Stimulated activated CD8-positive, alpha-beta memory T cell treated with anti-CD3 and anti-CD28 coated beads, Interleukin-7, amount 100 ng/mL, for 24 hours (primary cell): ENCODE measurements around the gene GRAMD2B.
"Not testable (repeated sequence)": the region's sequence is repeated elsewhere in the genome, so short reads cannot be mapped to it uniquely, and the experiment has no call there.

Source experiments
- DNase-seq: peaks from one replicate; pipeline ENCODE4 v3.0.0-alpha.2; 2020; ENCODE audit warnings: low read depth

GRAMD2B gene, protein sequence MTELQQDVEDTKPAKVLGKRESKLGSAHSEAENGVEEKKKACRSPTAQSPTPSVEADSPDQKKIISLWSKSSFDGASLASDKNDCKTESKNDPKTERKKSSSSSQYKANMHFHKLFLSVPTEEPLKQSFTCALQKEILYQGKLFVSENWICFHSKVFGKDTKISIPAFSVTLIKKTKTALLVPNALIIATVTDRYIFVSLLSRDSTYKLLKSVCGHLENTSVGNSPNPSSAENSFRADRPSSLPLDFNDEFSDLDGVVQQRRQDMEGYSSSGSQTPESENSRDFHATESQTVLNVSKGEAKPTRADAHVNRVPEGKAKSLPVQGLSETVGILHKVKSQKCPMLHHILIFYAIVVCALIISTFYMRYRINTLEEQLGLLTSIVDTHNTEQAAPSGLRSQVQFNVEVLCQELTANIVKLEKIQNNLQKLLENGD

DNA sequence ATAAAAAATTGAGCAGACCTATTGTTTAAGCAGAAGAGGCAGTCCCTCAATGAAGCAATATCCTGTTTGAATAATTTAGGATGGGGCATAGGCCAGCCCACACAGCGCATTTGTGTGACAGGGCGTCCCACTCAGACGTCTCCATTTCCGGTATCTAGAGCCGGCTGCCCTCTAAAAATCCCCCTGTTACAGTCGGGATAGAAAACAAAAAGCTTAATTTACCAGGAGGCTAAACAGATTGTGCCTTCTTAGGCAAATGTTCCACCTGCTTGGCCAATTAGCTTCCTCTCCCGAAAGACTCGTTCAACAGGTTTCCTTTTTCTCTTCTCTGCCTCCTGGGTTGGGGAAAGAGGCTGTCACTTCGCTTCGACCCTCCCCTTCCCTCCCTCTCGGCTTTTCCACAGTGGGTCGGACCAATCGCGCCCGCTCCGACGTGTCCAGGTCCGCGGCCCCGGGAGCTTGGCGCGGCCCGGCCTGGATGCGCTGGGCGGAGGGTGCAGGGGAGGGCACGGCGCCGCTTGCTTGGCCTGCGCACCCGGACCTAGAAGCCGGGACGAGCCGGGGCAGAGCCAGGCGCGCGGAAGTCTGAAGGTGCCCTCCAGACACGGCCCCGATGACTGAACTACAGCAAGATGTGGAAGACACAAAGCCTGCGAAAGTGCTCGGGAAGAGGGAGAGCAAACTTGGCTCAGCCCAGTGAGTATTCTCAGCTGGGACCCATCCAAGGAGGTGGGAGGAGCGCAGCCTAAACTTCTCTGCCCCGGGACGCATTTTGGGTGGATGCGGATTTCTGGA lies at the start of gene GRAMD2B:
TSS of gene GRAMD2B (plus strand) at position 416 of the 795 bp plus-strand sequence. CDS start at position 614, 198 bp downstream.
- DNase-seq = peak; percentile 31

DNA sequence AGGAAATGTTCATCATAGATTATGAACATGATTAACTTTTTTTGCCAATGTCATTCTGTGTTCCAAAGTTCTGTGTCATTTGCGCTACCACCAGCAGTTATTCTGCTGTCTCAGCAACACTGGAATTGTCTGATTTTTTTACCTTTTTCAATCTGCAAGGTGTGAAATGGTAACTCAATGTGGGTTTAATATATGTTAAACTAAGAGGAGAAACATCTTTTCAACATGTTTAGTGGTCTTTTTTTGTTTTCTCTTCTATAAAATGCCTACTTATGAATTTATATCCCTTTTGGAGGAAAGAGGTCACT lies 49.1 kb upstream of the GRAMD2B start:
- DNase-seq = no peak

DNA sequence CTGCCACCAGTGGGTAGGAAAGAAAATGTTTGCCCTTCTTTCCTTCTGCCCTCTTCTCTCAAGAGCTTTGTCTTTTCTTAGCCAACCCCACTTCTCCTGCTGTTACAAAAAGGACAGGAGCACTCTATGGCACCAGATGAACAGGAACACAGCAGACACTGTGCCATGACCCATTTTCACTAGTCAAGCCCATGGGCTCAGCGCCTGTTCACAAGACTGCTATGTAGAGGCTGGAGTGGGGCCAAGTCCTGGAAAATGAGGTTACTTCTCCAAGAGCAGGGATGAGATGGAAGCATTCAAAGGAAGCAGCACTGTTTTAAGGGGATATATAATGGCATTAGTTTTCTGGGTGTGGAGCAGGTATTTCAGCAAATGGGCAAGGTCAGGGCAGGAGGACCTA lies 46.8 kb upstream of the GRAMD2B start:
- no peak for DNase-seq

DNA sequence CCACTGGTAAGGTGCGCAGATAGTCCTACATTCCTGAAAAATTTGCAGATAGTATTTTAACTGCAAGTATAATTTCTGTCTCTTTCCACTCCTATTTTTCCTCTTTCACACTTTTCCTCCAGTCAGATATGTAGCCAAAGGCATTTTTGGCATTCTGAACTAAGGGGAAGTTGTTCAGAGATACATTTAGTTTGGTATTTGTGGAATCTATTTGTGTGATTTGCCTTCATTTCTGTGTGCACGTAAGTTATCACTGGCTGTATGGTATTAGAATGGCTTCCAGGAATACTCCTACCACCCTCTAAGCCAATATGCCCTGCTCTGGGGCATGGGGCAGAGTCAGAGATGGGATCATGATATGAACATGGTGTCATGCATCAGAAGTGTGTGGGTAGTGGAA lies 45.8 kb upstream of the GRAMD2B start:
- no peak for DNase-seq

DNA sequence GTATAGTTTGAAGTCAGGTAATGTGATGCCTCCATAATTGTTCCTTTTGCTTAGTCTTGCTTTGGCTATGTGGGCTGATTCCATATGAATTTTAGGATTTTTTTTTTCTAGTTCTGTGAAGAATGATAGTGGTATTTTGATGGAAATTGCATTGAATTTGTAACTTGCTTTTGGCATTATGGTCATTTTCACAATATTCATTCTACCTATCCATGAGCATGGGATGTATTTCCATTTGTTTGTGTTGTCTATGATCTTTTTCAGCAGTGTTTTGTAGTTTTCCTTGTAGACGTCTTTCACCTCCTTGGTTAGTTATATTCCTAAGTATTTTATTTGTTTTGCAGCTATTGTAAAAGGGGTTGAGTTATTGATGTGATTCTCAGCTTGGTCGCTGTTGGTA lies 42.9 kb upstream of the GRAMD2B start:
- DNase-seq = not testable (repeated sequence)

DNA sequence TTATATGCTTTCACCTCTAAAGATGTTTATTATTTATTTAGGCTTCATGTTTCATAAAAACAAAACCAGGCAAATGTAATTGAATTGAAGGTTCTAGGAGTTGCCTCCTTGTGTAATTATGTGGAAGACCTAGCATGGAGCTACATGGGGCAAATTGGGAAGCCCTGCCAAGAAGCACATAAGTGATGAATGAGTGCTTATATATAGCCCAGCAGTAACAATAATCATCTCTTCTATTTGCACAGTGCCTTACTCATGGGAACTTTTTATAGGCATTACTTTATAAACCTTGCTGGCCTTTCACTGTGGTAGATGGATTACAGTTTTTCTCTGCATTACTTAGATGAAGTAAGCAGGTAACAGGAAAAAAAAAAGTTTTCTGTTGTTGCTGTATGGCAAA lies 40.0 kb upstream of the GRAMD2B start:
- DNase-seq = no peak

DNA sequence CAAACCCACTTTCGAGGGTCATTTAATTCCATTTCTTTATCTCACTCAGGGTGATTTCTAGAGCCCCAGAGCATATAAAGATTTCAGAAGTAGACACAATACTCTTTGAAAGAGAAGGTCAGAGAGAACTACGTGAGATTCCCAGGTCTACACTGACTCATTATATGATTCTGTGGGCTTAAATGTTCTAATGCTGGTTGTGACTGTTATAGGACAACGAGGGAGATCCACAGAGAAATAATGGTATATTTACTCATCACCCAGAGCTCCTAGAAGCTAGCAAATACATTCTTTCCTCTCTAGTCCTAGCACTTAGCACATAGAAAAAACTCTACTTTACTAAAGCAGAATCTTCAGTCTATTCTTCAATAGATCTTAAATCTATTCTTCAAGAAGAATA lies 39.4 kb upstream of the GRAMD2B start:
- DNase-seq = no peak

DNA sequence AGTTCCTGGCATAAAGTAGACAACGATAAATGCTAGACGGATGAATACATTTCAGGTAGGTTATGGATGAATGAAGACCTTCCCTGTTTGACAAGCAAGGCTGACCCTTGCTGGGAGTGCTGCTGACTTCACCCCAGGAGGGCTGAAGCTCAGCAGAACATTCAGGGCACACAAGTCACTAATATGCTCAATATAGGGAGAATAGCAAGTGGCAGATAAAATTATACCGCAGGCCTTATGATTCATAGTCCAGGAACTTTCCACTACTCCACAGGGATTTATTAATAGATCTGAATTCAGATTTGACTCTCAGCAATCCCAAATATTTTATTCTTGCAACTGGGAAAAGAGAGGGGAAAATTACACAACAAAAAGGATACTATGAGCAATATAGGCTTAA lies 38.2 kb upstream of the GRAMD2B start:
- no peak for DNase-seq

DNA sequence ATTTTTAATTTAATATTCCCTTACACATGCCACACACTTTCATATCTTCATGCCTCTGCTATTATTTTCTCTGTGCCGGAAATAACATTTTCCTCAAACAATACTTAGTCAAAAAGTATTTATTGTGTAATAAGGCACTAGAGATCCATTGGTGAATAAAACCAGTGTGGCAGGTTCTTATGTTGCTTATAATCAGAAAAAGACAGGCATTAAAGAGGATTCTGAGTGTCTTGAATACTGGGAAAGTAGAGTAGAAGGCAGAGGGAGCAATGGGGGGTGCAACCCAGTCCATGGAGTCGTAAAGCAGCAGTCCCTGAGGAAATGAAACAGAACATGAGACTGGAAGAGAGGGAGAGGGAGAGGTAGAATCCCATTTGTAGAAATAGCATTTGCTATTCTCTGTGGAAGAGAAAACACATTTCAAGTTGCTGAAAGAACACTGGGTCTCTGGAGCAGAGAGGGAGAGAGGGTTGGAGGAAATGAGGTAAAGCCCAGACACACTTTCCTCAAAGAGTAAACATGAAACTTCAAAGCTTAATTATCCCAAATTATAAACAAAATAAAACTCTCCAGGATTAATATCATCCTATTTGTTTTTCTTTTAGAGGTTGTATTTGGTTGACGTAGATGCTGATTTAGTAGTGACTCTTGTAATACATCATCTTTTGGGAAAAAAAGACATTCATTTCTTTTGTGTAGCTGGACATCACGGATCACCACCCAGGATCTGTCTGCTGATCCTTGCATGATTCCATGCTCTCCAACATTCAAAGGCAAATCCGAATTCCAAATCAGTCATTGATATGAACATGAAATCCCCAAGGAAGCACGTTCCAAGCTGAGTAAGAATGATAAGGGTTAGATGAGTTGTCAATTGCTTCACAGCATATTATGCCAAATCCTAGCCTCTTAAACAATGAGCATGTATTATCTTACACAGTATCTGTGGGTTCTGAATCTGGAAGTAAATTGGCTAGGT lies 37.4 kb upstream of the GRAMD2B start:
- DNase-seq = no peak

DNA sequence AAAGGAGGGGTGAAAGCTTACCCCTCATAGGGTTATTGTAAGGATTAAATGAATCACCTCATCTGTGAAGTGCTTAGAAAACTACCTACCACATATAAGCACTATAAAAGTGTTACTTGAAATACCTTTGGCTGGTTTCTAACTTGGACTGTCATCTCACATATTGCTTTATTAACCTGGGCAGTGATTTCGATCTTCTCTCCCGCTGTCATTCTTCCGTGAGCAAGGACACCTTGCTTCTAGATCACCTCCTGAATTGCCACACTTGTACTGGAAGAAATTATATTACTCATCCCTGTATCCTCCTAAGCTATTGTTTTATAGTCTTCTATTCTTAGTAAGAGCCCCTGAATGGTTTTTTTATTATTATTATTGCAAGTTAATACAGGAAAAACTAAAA lies 34.0 kb upstream of the GRAMD2B start:
- no peak for DNase-seq

DNA sequence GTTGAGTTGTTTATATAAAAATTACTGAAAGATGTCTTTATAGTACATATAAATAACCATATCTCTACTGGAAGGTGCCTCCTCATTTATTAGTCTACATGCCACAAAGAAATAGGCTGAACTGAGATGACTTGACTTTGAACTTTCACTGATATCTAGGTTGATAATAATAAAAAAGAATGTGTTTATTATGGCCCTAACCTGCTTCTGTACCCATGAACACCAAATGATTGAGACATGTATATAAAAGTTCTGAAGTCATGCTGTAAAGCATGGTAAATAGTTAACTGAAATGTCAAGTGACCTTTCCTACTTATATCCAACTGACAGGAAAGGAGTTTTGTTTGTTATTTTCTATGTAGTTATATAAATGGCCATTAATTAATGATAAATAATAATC lies 33.2 kb upstream of the GRAMD2B start:
- no peak for DNase-seq

DNA sequence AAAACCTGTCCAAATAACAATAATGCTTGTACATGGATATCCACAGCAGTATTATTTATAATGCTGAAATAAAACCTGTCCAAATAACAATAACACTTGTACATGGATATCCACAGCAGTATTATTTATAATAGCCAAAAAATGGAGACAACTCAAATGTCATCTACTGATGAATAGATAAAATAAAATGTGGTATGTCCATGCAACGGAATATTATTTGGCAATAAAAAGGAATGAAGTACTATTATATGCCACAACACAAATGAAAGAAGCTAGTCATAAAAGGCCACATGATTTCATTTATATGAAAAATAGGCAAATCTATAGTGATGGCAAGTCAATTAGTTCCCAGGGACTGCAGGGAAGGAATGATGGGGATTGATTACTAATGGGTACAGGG lies 31.8 kb upstream of the GRAMD2B start:
- DNase-seq = no peak

DNA sequence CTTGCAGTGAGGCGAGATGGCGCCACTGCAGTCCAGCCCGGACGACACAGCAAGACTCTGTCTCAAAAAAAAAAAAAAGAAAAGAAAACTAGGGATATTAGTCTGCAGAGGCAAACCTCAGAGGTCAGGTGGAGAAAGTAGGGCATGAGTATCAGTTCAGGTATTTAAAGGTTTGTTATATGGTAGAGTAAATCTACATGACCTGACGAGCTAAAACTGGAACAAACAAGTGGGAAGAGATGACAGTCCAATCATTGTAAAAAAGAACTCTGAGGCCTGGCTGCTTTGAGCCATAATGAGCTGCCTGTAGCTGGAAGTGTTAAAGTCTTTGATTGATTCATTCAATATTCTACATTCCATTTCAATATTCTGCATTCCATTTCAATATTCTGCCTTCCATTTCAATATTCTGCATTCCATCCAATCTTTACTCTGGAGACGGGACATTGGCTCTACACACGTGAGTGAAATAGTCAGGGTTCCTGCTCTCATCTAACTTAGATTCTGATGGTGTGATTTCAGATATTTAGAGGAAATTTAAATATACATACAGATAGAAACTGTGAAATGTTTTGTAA lies 28.9 kb upstream of the GRAMD2B start:
- DNase-seq = no peak

DNA sequence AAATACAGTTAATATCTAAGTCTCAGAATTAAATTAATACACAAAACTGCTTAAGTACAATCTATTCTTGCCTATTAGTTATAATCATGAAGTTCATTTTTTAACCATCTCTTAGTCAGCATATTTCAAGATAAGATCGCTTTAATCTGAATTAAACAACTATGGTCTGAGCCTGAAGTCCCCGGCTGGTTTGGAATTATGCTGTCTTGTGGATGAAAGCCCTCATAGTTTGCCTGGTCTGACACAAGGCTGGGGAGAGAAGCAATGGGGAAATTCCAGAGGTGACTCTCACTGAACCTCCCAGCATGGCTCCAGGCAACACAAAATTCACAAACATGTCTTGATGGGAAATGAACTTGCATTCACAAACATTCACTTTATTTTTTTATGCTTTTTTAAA lies 28.0 kb upstream of the GRAMD2B start:
- no peak for DNase-seq

DNA sequence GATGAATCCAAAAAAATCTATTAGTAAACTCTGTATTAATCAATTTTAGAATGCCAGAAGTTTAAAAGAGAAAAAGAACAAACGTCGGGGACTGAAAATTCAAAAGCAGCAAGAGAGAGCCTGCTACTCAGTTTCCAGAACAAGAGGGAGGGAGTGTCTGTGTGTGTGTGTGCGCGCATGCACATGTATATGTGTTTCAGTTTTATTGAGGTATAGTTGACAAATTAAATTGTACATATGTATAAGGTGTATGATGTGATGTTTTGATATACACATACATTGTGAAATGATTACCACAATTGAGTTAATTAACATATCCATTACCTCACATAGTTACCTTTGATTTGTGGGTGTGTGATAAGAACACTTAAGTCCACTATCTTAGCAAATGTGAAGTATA lies 27.6 kb upstream of the GRAMD2B start:
- no peak for DNase-seq

DNA sequence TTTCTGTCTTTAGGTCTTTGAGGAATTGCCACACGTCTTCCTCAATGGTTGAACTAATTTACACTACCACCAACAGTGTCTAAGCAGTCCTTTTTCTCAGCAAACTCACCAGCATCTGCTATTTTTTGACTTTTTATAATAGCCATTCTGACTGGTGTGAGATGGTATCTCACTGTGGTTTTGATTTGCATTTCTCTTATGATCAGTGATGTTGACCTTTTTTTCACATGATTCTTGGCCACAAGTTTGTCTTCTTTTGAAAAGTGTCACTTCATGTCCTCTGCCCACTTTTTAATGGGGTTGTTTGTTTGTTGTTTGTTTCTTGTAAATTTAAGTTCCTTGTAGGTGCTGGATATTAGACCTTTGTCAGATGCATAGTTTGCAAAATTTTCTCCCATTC lies 26.5 kb upstream of the GRAMD2B start:
- not testable (repeated sequence) for DNase-seq

DNA sequence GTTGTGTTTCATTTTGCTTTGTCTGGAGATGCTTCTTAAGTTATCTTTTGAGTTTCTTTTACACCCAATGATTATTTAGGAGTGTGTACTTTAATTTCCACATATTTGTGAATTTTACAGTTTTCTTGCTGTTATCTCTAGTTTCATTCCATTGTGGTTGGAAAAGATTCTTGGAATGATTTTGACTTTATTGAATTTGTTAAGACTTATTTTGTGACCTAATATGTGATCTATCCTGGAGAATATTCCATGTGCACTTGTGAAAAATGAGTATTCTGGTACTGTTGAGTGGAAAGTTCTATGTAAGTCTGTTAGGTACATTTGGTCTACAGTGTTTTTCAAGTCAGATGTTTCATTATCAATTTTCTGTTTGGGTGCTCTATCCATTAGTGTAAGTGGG lies 24.4 kb upstream of the GRAMD2B start:
- no peak for DNase-seq

DNA sequence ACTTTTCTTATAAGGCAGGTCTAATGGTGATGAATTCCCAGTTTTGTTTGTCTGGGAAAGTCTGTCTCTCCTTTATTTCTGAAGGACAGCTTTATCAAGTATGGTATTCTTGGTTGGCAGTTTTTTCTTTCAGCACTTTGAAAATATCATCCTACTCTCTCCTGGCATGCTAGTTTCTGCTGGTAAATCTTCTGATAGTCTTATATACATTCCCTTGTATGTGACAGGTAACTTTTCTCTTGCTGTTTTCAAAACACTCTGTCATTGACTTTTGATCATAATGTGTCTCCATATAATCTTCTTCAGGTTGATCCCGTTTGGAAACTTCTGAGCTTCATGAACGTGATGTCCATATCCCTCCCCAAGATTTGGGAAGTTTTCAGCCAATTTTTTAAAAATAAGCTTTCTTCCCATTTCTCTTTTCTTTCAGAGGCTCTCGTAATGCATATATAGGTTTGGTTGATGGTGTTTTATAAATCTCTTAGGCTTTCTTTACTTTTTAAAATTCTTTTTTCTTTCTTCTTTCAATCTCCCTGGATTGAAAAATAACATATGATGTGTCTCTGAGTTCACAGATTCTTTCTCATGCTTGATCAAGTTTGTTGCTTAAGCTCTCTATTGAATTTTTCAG lies 22.5 kb upstream of the GRAMD2B start:
- no peak for DNase-seq

DNA sequence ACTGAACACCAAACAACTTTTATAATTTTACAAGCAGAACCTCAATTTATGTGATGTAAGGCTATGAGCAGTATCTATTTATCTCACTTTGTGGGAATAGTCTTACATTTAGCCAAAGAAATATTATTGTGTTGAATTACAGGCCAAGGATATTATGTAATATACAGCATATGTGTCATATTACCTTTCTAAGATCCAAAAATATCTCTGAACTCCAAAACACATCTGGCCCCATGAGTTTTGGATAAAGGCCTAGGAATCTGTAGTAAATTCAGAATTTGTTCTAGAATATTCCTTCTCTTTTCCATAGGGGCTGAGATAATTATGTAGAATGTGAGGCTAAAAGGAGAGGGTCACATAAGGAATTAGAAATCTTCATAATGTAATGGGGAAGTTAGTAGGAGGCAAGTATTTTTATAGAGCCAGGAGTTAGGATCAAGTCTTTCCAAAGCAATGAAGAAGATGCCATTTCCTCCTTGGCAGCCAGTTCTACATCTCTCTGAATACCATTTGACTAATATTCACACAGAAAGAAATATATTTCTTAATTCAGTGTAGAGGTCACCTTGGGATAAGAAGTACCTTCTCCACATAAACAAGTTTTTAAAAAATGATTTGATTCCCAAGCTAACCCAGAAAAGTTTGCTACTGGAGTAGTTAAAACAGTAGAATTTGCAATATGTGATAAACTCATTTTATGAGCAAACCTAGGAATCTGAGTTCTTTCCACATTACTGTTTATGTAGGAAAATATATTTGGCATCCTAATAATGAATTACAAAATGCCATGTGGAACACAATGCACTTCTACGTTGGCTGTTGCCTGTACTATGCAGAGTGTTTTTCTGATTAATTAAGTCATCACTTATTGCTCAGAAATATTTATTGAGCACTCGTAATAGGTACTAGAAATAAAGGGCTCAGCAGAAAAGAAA lies 20.3 kb upstream of the GRAMD2B start:
- no peak for DNase-seq

DNA sequence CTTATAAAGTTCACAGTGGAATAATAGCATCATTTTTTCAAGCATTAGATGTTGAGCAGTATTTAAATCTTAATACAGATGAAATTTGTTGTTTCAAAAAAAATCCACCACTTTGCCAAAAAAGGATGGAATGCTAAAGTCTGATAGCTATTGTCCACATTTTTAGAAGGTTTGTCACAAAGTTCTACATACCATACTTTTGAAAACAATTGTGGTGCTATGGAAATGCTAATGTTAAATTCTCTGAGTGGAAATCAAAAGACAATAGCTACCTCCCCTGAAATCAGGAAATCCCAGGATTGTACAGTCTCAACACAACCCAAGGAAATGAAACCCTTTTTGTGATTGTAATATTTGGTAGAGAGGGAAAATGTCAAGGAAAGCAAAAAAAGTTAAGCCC lies 19.3 kb upstream of the GRAMD2B start:
- DNase-seq = no peak
